ENCODE results near the gene UBAP2L.

Gene UBAP2L

GRCh38 chr1:154260127-154260526, 39.4 kb downstream of the UBAP2L start:
- TF ChIP-seq ZC3H10 (CRISPR knock-in tag; IDR thresholded peaks at IDR 0.05) (no peak), BACH2 (CRISPR knock-in tag; IDR thresholded peaks at IDR 0.05; ENCODE audit: borderline replicate concordance) (no peak), ARNTL (CRISPR knock-in tag; IDR thresholded peaks at IDR 0.05; ENCODE audit: borderline replicate concordance, low read depth) (no peak), PPARA (CRISPR knock-in tag; IDR thresholded peaks at IDR 0.05; ENCODE audit: borderline replicate concordance) (no peak), ZNF565 (CRISPR knock-in tag; conservative IDR thresholded peaks at IDR 0.05; ENCODE audit: low read depth) (no peak), ZNF70 (CRISPR knock-in tag; IDR thresholded peaks at IDR 0.05) (no peak), CSRNP3 (CRISPR knock-in tag; IDR thresholded peaks at IDR 0.05) (no peak), TSHZ2 (CRISPR knock-in tag; IDR thresholded peaks at IDR 0.05) (no peak), PATZ1 (CRISPR knock-in tag; IDR thresholded peaks at IDR 0.05; ENCODE audit: borderline replicate concordance) (no peak), TOX (CRISPR knock-in tag; IDR thresholded peaks at IDR 0.05; ENCODE audit: borderline replicate concordance) (no peak), ZNF8 (CRISPR knock-in tag; IDR thresholded peaks at IDR 0.05) (no peak)
- TF ChIP-seq, protein P1, sequence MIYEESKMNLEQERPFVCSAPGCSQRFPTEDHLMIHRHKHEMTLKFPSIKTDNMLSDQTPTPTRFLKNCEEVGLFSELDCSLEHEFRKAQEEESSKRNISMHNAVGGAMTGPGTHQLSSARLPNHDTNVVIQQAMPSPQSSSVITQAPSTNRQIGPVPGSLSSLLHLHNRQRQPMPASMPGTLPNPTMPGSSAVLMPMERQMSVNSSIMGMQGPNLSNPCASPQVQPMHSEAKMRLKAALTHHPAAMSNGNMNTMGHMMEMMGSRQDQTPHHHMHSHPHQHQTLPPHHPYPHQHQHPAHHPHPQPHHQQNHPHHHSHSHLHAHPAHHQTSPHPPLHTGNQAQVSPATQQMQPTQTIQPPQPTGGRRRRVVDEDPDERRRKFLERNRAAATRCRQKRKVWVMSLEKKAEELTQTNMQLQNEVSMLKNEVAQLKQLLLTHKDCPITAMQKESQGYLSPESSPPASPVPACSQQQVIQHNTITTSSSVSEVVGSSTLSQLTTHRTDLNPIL (CRISPR knock-in tag; IDR thresholded peaks at IDR 0.05; ENCODE audit: low read depth), result no peak
- no peak for ATAC-seq

GRCh38 chr1:154263465-154264332, 42.9 kb downstream of the UBAP2L start:
- no peak for TF ChIP-seq ZNF8 (CRISPR knock-in tag; IDR thresholded peaks at IDR 0.05)

DNA sequence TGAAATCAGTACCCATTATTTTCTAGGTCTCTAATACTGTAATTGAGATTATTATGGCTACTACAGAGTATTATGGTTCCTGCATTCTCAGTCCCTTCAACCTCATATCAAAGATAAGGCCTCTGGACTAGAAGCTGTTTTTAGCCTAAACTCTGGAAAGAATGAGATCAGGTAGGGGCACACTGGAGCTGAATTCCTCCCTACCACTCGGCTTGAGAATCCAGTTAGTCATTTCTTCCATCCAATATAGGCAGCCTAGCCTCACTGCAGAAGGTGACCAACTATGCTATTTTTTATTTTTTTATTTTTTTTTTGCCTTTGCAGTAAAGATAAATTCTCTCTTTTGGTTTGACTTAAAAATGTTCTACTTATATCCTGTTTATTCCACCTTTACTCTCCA, 43.7 kb downstream of the UBAP2L start:
- ATAC-seq, result no peak
- TF ChIP-seq ZNF8 (CRISPR knock-in tag; IDR thresholded peaks at IDR 0.05) (no peak), ZFP3 (CRISPR knock-in tag; IDR thresholded peaks at IDR 0.05) (no peak), PATZ1 (CRISPR knock-in tag; IDR thresholded peaks at IDR 0.05; ENCODE audit: borderline replicate concordance) (no peak), BACH2 (CRISPR knock-in tag; IDR thresholded peaks at IDR 0.05; ENCODE audit: borderline replicate concordance) (no peak), TOX (CRISPR knock-in tag; IDR thresholded peaks at IDR 0.05; ENCODE audit: borderline replicate concordance) (no peak), ZNF565 (CRISPR knock-in tag; conservative IDR thresholded peaks at IDR 0.05; ENCODE audit: low read depth) (no peak), SNAI2 (CRISPR knock-in tag; IDR thresholded peaks at IDR 0.05) (no peak), ZFP30 (CRISPR knock-in tag; IDR thresholded peaks at IDR 0.05) (no peak)

More at GRCh38 chr1:154263465-154264332, 42.9 kb downstream of the UBAP2L start:
- ATAC-seq, result no peak; the same call in 1 of the 3 replicates

GRCh38 chr1:154265586-154265985, 44.8 kb downstream of the UBAP2L start:
- ATAC-seq, result no peak
- TF ChIP-seq ZFP30 (CRISPR knock-in tag; IDR thresholded peaks at IDR 0.05), result no peak
- TF ChIP-seq ZNF70 (CRISPR knock-in tag; IDR thresholded peaks at IDR 0.05), result no peak
- no peak for TF ChIP-seq CSRNP3 (CRISPR knock-in tag; IDR thresholded peaks at IDR 0.05)
- TF ChIP-seq GLIS3 (CRISPR knock-in tag; IDR thresholded peaks at IDR 0.05), result no peak
- TF ChIP-seq, protein P1 (CRISPR knock-in tag; IDR thresholded peaks at IDR 0.05; ENCODE audit: low read depth), result no peak
- no peak for TF ChIP-seq OSR1 (CRISPR knock-in tag; IDR thresholded peaks at IDR 0.05)
- no peak for TF ChIP-seq ISL1 (CRISPR knock-in tag; IDR thresholded peaks at IDR 0.05)
- TF ChIP-seq TCF4 (CRISPR knock-in tag; IDR thresholded peaks at IDR 0.05; ENCODE audit: borderline replicate concordance), result no peak
- TF ChIP-seq PATZ1 (CRISPR knock-in tag; IDR thresholded peaks at IDR 0.05; ENCODE audit: borderline replicate concordance), result no peak
